GM18858 (cell line): ENCODE measurements around the gene SPTA1.

Experiments used
- ATAC-seq: cut with Tn5 transposase; IDR thresholded peaks from one replicate; pipeline ENCODE4 v1.9.1; 2021; ENCODE audit not compliant: unreplicated experiment

The SPTA1 gene

DNA sequence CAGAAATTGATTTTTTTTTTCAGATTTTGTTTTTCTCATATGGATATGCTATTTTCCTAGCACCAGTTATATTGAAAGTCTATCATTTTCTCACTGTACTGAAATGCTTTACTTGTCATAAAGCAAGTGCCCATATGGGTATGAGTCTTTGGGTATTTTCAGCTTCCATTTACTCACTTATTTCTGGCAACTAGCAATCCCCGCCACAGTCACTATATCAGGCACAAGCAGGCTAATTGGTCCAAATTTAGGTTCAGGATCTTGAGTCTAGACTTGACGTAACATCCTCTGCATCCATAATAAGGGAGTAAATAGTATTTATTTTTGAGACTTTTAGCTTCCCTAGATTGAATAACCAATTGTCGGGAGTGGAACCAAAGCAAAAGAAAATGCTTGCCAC lies 109.0 kb downstream of the SPTA1 start:
- no peak for ATAC-seq

DNA sequence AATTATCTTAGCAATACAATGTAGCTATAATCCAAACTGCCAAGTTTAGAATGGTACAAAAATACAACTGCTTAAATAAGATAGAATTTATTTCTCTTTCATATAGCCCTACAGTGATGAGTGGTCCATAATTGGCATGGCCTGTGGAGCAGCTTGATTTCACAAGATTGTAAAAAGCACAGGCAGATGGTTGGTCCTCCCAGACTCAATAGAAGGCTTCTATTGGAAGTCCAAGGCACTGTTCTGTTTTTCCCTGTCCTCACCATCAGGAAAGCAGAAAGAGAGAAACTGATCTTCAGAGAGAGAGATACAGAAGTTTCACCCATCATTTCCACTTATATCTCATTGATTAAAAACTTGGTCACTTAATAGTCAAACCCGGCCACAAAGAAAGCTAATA lies 114.3 kb downstream of the SPTA1 start:
- ATAC-seq: no peak

DNA sequence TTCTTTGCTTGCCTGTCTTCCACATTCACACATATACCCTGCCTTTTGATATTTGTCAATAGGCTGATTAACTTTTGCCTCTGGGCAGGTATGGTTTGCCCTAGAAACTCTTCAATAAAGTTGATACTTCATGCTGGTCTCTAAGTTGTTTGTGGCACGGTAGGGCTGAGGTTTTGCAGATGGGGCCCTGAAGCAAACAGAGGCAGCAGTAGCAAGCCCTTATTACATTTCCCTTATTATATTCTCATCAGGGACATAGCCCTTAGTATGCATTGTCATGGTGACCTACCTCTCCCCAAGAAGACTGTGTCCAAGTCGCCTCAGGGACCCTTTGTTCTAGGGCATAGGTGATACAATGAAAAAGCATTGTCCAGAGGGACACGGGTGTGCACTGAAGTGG lies 116.0 kb downstream of the SPTA1 start, which contains the start of gene OR6P1:
Gene OR6P1 (minus strand): TSS at position 101 of the 400 bp plus-strand sequence. CDS start 6,976 bp downstream, outside the sequence.
- no peak for ATAC-seq

DNA sequence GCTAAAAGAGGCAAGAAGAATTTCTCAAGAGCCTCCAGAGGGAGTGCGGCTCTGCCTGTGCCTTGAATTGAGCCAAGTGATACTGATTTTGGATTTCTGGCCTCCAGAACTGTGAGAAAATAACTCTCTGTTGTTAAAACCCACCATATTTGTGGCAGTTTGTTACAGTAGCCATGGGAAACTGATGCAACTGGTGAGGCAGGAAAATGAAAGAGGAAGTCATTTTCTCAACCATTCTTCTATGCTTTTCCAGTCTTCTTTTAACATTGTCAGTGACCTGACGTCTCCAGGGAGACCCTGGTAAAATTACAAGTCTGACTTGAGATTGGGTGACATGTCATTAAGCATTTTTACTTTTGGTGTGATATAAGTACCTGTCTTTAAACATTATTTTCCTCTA lies 121.9 kb downstream of the SPTA1 start:
- ATAC-seq: no peak

DNA sequence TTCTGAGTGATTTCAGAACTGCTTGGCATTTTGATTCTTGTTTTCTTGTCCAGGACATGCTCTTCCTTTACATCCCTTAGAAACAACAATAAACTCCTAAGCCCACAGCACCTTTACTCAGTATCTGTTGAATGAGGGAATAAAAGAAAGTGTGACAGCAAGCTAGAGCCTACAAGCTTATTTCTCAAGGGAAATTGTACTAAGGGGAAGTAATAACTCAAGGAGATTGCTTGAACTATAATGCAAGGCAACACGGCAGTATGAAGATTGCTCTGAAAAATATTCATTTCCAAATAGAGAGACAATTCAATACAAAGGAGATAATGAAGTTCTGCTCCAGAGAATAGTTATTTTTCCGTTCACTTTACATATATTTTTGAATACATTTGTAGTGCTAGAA lies 122.7 kb downstream of the SPTA1 start:
- ATAC-seq: no peak
